AG04449 (cell line): ENCODE measurements around the gene UBASH3B.

ENCODE experiments used
- CTCF ChIA-PET: fragments of 350-600 bp; formaldehyde crosslinking; extraction: SDS; loops from one replicate; lab custom pipeline; 2021; ENCODE audit warnings: antibody characterized with exemption; lab: Yijun Ruan, JAX
- POLR2A ChIA-PET: fragments of 400-600, 350-600 bp; formaldehyde crosslinking; extraction: SDS; loops from one replicate; lab custom pipeline; 2020; ENCODE audit warnings: antibody characterized with exemption, inconsistent platforms; lab: Yijun Ruan, JAX
- DNase-seq: peaks from one replicate; pipeline ENCODE4 v3.0.0-alpha.2; 2010; ENCODE audit warnings: low read depth, low spot score
- H3K4me3 ChIP-seq: 2 replicates; pipeline ENCODE4 v1.5.1; 2011; ENCODE audit warnings: low read depth, mild to moderate bottlenecking, control low read depth, low read length
- CTCF ChIP-seq: IDR thresholded peaks from one replicate; pipeline ENCODE4 v1.5.1; 2011; ENCODE audit warnings: mild to moderate bottlenecking, moderate library complexity, low read length, control low read depth, inconsistent platforms; ENCODE audit not compliant: insufficient read depth; ENCODE audit errors: missing control alignments

UBASH3B gene

GRCh38 chr11:122665861-122666260 lies 10.3 kb downstream of the UBASH3B start:
- POLR2A ChIA-PET, result interaction anchor here (1.1 kb wide), 1 partner anchor 8 kb away, joined by 6 read pairs; no protein-coding TSS in a partner anchor

GRCh38 chr11:122666743-122667142 lies 11.2 kb downstream of the UBASH3B start:
- ChIA-PET CTCF (interaction anchor here (1.2 to 1.3 kb wide), 2 partner anchors 33 to 114 kb away, joined by 3 to 4 read pairs; no protein-coding TSS in a partner anchor), POLR2A (no interaction called here)
- no peak overlapping the region for H3K4me3 ChIP-seq
- TF ChIP-seq CTCF, result no peak
- DNase-seq, result no peak

More at GRCh38 chr11:122665861-122666260, 10.3 kb downstream of the UBASH3B start:
- H3K4me3 ChIP-seq, result peak overlapping the region; percentile 9; the same call in 1 of the 2 replicates
- no peak for DNase-seq
- CTCF ChIA-PET, result no interaction called here
- no peak for TF ChIP-seq CTCF

DNA sequence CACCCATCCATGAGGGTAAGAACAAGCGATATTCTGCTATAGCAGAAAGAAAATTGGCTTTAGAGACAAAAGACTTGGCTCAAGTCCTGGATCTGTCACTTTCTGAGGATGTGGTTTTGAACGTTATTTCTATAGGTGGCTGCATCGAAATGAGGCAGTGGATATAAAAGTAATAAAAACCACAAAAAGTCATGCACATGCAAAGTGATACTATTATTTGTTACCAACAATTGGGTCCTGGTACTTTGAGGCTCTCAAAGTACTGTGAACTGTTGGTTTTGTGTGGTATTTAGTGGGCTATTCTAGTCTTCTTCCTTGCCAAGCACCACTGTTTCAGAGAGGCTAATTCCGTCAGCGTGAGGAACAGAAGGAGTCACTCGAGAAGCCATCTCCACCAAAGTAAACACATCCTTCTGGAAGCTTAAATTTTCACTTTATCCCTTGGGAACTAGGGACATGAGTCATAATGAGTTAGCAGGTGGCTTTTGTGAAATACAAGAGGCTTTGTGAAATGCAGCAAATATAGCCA lies 13.1 kb downstream of the UBASH3B start:
- DNase-seq, result no peak
- no peak for TF ChIP-seq CTCF
- no peak overlapping the region for H3K4me3 ChIP-seq
- CTCF ChIA-PET, result interaction anchor here (1.1 to 2.7 kb wide), 3 partner anchors 12 to 14 kb away, joined by 3 to 12 read pairs (median 3); partner anchors contain the start of gene UBASH3B
- POLR2A ChIA-PET, result interaction anchor here (0.6 kb wide), 1 partner anchor 38 kb away, joined by 3 read pairs; no protein-coding TSS in a partner anchor

GRCh38 chr11:122670131-122670530 lies 14.6 kb downstream of the UBASH3B start:
- POLR2A ChIA-PET, result no interaction called here
- no peak for DNase-seq
- CTCF ChIA-PET, result interaction anchor here (1.0 to 2.7 kb wide), 4 partner anchors 12 to 111 kb away, joined by 3 to 12 read pairs (median 4); partner anchors contain the start of gene UBASH3B
- no peak overlapping the region for H3K4me3 ChIP-seq
- TF ChIP-seq CTCF, result no peak

- POLR2A ChIA-PET, result no interaction called here
- H3K4me3 ChIP-seq, result no peak overlapping the region
- DNase-seq, result no peak
- no peak for TF ChIP-seq CTCF
- CTCF ChIA-PET, result interaction anchor here (1.2 to 2.7 kb wide), 3 partner anchors 11 to 110 kb away, joined by 4 to 12 read pairs (median 4); no protein-coding TSS in a partner anchor
These were observed 15.9 kb downstream of the UBASH3B start for GRCh38 chr11:122671400-122671891.

DNA sequence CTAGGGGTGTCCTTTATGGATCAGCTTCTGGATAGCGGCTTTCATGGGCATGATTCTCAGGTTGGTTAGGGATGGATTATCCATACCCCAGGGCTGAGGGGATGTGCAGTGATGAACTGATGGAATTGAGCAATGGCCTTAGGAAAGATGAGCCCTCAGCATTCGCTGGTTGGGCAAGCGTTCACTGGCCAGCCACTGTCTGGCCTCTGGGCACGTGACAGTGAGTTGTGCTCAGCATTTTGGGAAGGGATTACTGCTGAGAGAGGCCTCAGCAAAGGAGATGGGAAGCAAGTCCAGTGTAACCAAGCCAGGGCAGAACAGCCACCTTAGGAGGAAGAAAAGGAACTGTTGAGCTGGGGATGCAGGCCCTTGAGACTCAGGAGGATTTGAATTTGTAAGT lies 17.4 kb downstream of the UBASH3B start:
- TF ChIP-seq CTCF, result no peak
- DNase-seq, result no peak
- ChIA-PET POLR2A (no interaction called here), CTCF (interaction anchor here (0.7 to 1.5 kb wide), 4 partner anchors 14 to 108 kb away, joined by 3 to 8 read pairs (median 4); no protein-coding TSS in a partner anchor)
- H3K4me3 ChIP-seq, result no peak overlapping the region
